GM12875 (cell line): ENCODE results near the gene NUDT14.

ENCODE experiments used
- H3K4me3 ChIP-seq: one replicate; pipeline ENCODE4 v1.5.1; 2011; ENCODE audit warnings: low read depth, low read length, control low read depth
- TF ChIP-seq, protein P1 (sequence below): IDR thresholded peaks from 2 replicates; pipeline ENCODE4 v1.5.1; 2011; ENCODE audit warnings: low read depth, mild to moderate bottlenecking, control low read depth, inconsistent platforms, low read length, moderate library complexity, borderline replicate concordance; ENCODE audit not compliant: insufficient read depth

NUDT14 gene

GRCh38 chr14:105212541-105213300 is 31.6 kb upstream of the NUDT14 start:
- TF ChIP-seq, protein P1, sequence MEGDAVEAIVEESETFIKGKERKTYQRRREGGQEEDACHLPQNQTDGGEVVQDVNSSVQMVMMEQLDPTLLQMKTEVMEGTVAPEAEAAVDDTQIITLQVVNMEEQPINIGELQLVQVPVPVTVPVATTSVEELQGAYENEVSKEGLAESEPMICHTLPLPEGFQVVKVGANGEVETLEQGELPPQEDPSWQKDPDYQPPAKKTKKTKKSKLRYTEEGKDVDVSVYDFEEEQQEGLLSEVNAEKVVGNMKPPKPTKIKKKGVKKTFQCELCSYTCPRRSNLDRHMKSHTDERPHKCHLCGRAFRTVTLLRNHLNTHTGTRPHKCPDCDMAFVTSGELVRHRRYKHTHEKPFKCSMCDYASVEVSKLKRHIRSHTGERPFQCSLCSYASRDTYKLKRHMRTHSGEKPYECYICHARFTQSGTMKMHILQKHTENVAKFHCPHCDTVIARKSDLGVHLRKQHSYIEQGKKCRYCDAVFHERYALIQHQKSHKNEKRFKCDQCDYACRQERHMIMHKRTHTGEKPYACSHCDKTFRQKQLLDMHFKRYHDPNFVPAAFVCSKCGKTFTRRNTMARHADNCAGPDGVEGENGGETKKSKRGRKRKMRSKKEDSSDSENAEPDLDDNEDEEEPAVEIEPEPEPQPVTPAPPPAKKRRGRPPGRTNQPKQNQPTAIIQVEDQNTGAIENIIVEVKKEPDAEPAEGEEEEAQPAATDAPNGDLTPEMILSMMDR: no peak
- H3K4me3 ChIP-seq: no peak overlapping the region

DNA sequence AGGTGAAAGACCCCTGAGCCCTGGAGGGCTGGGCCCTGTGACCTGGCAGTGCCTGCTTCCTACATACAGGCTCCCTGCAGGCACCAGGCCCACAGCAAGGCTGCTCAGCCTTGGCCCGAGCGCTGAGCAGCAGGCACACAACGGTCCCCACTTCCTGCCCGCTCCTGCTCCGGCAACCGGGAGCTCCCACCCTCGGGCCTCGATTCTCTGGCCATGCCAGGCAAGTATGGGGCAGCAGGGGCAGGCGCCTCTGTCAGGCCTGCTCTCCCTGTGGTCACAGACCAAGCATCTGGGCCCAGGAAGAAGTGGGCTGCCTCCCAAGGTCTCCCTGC is 30.6 kb upstream of the NUDT14 start:
- TF ChIP-seq, protein P1: no peak
- H3K4me3 ChIP-seq: no peak overlapping the region

- no peak overlapping the region for H3K4me3 ChIP-seq
- TF ChIP-seq, protein P1: no peak
Measured at GRCh38 chr14:105211086-105211757, 30.1 kb upstream of the NUDT14 start.

GRCh38 chr14:105210266-105211025 is 29.3 kb upstream of the NUDT14 start:
- TF ChIP-seq, protein P1: no peak

GRCh38 chr14:105209646-105210045 is 28.5 kb upstream of the NUDT14 start:
- TF ChIP-seq, protein P1: no peak

More at GRCh38 chr14:105210266-105211025, 29.3 kb upstream of the NUDT14 start:
- H3K4me3 ChIP-seq: no peak overlapping the region

DNA sequence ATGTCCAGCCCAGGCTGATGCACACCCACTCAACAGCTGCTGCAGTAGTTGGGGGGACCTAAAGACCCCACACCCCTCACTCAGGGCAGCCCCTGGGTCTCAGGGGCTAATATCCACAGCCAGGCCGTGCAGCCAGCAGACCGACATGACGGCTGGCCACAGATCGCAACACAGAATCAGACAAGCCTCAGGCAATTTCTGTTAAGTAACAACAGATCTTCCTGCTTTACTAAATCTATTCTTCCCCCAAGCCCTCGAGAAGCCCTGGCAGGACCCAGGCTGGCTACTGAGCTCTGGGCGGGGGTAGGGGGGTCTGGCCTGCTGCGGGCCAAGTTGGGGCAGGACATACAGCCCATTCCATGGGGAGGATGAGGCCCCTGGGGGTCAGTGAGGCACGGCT is 28.0 kb upstream of the NUDT14 start:
- H3K4me3 ChIP-seq: no peak overlapping the region
- TF ChIP-seq, protein P1: no peak

More at GRCh38 chr14:105209646-105210045, 28.5 kb upstream of the NUDT14 start:
- H3K4me3 ChIP-seq: no peak overlapping the region
